Fibroblast of villous mesenchyme (primary cell): ENCODE data around the gene POLN. TPM values are rescaled to one million over a fixed set of nuclear protein-coding genes. Genes with fewer than 3 reads are reported as not detected.

ENCODE experiments used
- DNase-seq: peaks from one replicate; pipeline ENCODE4 v3.0.0-alpha.2; 2010; ENCODE audit warnings: low read depth
- H3K4me3 ChIP-seq: 2 replicates; pipeline ENCODE4 v1.5.1; 2011; ENCODE audit warnings: low read depth, mild to moderate bottlenecking, low read length
- total RNA-seq: library from RNA; depleted of rRNA; stranded (reverse); fragments of >200 nt; gene quantifications from 2 replicates; pipeline ENCODE4 v1.2.3, GENCODE V29; 2012
- TF ChIP-seq, protein P1 (sequence below): IDR thresholded peaks from 2 replicates; pipeline ENCODE4 v1.5.1; 2012; ENCODE audit warnings: low read depth, mild to moderate bottlenecking, low read length; ENCODE audit not compliant: insufficient read depth

POLN gene
- total RNA-seq, 1 donor, result 4.7 TPM

DNA sequence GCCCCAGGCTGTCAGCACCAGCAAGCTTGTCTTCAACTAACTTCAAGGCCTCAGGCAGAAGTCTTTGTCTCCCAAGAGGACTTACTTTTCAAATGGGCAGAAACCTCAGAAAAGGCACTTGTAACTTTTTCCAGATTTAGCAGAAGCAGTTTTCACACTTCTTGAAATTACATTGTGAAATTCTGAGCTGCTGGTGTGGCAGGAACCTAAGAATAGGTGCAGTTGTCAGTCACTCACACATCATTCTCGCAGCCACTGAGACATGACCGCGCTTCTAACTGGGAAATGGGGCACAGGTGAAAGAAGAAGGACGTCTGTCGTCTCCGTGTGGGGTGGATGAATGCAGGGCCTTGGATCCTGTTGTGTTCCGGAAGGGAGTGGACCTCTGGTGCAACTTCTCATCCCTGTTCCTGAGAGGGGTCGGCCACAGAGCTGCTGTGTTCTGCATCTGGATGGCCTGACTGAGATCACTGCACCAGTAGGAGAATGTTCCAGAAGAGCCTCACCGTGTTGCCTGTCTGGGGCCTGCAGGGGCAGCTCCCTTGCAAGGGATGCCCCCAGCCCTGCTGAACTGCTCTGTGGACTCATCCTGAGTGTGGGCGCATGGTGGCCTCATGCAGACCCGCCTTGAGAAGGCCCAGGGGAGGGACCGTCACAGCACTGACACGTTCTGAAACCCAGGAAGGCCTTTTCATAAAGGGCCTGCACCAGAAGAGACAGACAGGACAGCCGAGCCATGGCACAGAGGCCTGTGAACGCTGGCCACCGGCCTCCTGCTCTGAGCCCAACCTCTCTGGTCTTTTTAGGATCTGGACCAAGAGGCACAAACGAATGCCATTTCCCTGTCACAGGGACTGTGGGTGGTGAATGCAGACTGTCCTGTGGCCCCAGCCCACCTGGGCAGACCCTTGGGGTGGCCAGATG, 164.1 kb downstream of the POLN start:
- DNase-seq, result no peak
- TF ChIP-seq, protein P1, sequence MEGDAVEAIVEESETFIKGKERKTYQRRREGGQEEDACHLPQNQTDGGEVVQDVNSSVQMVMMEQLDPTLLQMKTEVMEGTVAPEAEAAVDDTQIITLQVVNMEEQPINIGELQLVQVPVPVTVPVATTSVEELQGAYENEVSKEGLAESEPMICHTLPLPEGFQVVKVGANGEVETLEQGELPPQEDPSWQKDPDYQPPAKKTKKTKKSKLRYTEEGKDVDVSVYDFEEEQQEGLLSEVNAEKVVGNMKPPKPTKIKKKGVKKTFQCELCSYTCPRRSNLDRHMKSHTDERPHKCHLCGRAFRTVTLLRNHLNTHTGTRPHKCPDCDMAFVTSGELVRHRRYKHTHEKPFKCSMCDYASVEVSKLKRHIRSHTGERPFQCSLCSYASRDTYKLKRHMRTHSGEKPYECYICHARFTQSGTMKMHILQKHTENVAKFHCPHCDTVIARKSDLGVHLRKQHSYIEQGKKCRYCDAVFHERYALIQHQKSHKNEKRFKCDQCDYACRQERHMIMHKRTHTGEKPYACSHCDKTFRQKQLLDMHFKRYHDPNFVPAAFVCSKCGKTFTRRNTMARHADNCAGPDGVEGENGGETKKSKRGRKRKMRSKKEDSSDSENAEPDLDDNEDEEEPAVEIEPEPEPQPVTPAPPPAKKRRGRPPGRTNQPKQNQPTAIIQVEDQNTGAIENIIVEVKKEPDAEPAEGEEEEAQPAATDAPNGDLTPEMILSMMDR, result no peak
- H3K4me3 ChIP-seq, result no peak overlapping the region

GRCh38 chr4:2076908-2077536, 164.9 kb downstream of the POLN start:
- no peak overlapping the region for H3K4me3 ChIP-seq
- no peak for DNase-seq
- TF ChIP-seq, protein P1, result no peak

DNA sequence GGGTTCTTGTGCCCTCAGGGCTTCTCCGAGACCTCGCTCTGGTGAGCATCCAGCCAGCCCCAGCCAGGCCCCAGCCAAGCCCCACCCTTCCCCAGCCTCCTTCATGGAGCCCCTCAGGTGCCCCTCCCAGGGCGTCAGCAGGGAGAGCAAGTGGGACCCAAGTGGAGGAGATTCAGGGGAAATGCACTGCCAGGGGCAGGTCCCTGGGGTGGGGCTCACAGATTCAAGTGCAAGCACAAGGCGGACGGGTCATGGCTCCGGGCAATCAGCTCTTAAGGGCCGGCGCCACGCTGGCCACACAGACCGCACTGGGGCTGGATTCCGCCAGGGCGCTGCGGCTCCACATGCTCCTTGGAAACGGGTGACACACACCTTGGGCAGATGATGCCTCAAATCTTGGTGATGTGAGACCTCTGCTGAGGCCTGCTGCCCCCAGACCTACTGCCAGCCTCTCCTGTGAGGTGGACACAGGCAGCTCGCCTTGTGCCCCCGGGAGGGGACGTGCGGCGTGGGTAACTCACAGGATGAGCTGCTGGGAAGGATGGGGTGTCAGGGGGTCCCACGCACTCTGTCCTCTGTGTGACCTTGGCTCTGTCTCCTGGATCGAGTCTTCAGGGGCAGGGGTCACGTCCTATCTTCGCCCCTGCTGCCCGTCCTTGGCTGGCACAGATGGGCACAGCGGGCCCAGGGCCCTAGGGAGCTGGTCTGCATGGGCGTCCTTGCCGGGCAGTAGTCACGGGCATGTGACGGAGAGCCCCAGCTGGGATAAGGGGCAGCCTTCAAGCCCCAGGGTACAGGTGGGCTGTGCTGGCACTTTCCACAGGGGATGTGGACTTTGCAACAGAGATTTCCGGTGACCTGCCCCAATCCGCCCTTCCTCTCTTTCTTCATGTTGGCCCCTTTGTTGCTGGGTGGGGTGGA, 165.7 kb downstream of the POLN start:
- TF ChIP-seq, protein P1, result no peak
- no peak for DNase-seq

GRCh38 chr4:2075171-2075986, 166.5 kb downstream of the POLN start:
- no peak overlapping the region for H3K4me3 ChIP-seq
- TF ChIP-seq, protein P1, result no peak
- no peak for DNase-seq

More for the DNA sequence above, 165.7 kb downstream of the POLN start:
- H3K4me3 ChIP-seq, result no peak overlapping the region

DNA sequence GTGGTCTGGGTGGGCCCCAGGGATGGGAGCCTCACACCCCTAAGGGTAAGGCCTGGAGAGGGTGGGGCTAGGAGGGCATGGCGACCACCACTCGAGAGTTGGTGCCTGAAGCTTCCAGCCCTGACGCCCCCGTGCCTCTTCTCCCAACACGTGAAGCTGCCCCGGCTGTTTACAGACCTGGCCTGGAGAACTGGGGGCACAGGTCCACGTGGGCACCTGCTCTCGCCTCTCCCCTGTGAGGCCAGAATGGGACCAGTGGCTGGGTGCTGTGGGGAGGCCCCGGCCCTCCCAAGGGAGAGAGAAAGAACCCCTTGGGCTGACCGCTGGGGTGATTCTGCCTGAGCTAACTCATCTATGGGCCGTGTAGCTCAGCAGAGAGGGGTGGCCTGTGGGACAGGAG, 167.3 kb downstream of the POLN start:
- TF ChIP-seq, protein P1, result no peak
- no peak overlapping the region for H3K4me3 ChIP-seq
- no peak for DNase-seq
